ENCODE data around the gene TTLL7. TPM values are rescaled to one million over a fixed set of nuclear protein-coding genes. Genes with fewer than 3 reads are reported as not detected.

Gene TTLL7
- total RNA-seq, 4 donors from 2014 or later, result 5.8 to 7.7 (median 7.2) TPM

GRCh38 chr1:83932281-83932680 is 66.7 kb downstream of the TTLL7 start:
- no peak for TF ChIP-seq CTCF (IDR thresholded peaks at IDR 0.05; ENCODE audit: low read depth)

GRCh38 chr1:83931658-83932253 is 67.2 kb downstream of the TTLL7 start:
- no peak for TF ChIP-seq CTCF (IDR thresholded peaks at IDR 0.05; ENCODE audit: low read depth)

GRCh38 chr1:83929184-83929583 is 69.7 kb downstream of the TTLL7 start:
- TF ChIP-seq CTCF (IDR thresholded peaks at IDR 0.05; ENCODE audit: low read depth), result no peak

DNA sequence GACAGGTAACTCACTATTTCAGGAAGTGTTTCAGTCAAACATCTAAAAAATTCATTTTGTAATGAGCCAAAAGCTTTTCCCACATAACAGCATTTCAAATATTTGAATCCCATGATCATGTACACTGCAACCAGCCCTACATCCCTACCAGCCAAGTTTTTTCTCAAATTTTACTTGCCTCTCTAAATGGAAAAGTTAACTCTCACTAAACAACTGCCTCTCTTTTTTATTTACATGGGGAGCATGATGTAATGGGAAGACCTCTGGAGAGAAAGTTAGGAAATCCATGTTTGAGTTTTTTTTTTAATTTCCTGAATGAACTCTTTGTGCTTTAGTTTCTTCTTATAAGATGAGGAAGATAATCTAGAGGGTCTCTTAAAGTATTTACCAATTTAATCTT is 70.5 kb downstream of the TTLL7 start:
- no peak for TF ChIP-seq CTCF (IDR thresholded peaks at IDR 0.05; ENCODE audit: low read depth)

GRCh38 chr1:83927701-83928100 is 71.2 kb downstream of the TTLL7 start:
- no peak for TF ChIP-seq CTCF (IDR thresholded peaks at IDR 0.05; ENCODE audit: low read depth)

DNA sequence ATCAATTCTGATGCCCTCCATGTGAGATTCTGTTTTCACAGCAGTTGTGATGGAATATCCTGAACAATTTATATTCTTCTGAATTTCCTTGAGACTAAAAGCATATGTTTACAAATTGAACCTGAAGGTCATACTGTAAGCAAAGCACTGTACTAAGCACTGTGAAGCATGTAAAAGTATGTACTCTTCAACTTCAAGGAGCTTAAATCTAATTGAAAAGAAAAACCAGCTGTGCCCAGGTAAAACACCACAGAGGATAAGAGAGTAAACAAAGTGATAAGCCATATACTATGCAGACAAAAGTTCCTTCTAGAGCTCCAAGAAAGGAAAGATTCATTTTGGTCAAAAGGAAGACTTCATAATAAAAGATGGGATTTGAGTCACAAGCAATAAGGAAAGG is 71.9 kb downstream of the TTLL7 start:
- no peak for TF ChIP-seq CTCF (IDR thresholded peaks at IDR 0.05; ENCODE audit: low read depth)

DNA sequence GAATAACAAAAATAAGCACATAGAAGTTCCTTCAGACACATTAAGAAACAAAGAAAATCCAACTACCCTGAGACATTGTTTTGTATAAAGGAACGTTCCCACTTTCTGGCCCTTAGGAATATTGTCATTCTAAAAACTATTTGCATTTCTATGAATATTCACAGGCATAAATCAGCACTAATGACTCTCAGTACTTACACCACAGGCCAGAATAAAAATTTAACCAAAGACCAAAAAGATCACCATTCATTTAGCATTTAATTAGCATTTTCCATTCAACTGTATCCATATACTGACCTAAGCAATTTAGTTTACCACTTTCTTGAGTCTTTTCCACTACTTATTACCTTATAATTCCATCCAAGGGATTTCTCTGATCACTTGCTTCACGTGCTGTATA is 75.4 kb downstream of the TTLL7 start:
- TF ChIP-seq CTCF (IDR thresholded peaks at IDR 0.05; ENCODE audit: low read depth), result no peak
